HG03520 (cell line): ENCODE data around the gene MAP3K4.
A peak's percentile ranks its signal among the peaks of the same experiment; 100 is the strongest.

Source experiments
- ATAC-seq: cut with Tn5 transposase; IDR thresholded peaks from one replicate; pipeline ENCODE4 v1.9.1; 2021; ENCODE audit warnings: mild to moderate bottlenecking, moderate library complexity; ENCODE audit not compliant: unreplicated experiment

Gene MAP3K4

DNA sequence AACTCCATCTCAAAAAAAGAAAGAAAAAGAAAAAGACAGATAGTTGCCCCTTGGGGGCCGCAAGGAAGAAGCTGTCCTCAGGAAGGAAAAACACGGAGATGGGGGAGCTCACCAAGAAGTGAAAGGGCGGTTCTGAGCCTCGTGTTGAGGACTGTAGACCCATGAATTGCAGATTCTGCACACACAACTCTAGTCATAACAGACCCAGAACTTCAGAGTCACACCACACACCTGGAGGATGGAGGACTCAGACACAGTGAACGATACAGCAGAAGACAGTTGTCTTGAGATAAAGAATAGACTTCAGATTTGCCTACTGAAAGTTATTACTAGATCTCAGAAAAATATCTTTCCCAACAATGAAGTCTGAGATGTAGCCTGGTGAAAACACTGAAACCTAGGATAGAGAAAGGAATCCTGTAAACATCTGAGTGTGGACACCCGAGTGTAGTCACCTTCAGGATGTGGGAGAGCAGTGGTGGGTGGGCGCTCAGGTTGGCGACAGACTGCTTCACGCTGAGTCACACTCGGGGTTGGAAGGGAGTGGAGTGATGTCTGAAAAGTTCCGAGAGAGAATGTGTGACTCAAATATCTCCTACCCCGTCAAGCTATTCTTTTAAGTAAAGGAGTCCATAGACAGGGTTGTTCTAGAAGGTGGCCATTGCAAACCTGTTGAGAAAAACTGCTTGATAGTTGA is 88.1 kb downstream of the MAP3K4 start:
- ATAC-seq: no peak

GRCh38 chr6:161080263-161080970 is 88.8 kb downstream of the MAP3K4 start:
- ATAC-seq: no peak

- ATAC-seq: no peak
These were observed 90.6 kb downstream of the MAP3K4 start for GRCh38 chr6:161082215-161082614.

- no peak for ATAC-seq
These were observed 93.7 kb downstream of the MAP3K4 start for GRCh38 chr6:161085246-161085645.

GRCh38 chr6:161088676-161089328 is 97.2 kb downstream of the MAP3K4 start:
- no peak for ATAC-seq

GRCh38 chr6:161091151-161091550 is 99.6 kb downstream of the MAP3K4 start:
- no peak for ATAC-seq

- no peak for ATAC-seq
These were observed 100.6 kb downstream of the MAP3K4 start for GRCh38 chr6:161091972-161092701.

GRCh38 chr6:161094955-161095354 is 103.4 kb downstream of the MAP3K4 start:
- ATAC-seq: no peak

GRCh38 chr6:161095916-161096315 is 104.3 kb downstream of the MAP3K4 start:
- no peak for ATAC-seq

GRCh38 chr6:161100072-161100471 is 108.5 kb downstream of the MAP3K4 start:
- ATAC-seq: no peak

DNA sequence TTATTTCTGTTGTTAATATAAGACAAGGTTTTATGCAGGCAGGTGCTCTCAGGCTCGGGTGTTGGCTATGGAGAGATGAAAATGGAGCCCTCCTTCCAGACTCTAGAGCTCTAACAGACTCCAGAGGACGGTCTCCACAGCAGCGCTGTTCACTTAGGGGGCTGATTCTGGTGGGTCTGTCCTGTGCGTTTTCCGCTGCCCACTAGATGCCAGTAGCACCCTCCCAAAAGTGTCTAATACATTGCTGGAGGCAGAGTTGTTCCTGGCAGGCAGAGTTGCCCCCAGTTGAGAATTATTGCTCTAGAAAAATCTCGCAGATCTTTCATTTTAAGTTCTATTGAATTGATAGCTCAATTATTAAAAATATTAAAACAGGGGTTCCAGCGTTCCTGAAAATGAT is 109.9 kb downstream of the MAP3K4 start:
- ATAC-seq: no peak

DNA sequence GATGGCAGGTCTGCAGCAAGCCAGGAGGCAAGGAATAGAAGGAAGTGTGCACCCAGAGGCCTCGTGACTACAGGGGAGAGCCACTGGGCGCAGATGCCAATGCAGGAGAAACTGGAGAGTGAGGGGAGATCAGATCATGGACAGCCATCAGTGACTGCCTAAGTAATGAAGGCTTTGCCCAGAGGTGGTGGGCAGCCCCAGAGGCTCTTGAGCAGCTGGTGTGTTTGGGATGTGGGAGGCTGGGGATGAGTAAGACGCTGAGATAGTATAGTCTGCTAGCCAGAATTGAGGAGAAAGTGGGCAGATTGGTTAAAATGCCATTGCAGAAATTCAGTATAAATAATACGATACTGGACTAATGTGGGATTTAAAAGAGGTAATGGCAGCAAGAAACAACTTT is 111.9 kb downstream of the MAP3K4 start:
- no peak for ATAC-seq

DNA sequence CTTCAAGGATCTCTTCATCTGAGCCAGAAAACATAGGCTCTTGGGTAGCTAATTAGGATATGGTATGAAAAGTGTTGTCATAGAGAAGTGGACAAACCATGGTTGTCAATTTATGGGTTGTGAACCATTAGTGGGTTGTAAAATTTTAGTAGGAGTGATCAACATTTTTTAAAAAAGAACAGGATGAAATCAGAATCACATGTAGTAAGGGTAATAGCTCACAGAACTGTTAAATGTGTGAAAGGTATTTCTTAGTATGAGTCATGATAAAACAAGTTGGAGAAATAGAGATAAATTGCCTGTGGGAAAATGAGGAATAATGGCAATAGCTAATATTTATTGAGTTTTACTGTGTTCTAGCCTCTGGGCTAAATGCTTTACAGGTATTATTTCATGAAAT is 113.4 kb downstream of the MAP3K4 start:
- no peak for ATAC-seq

GRCh38 chr6:161105408-161105807 is 113.8 kb downstream of the MAP3K4 start:
- no peak for ATAC-seq

DNA sequence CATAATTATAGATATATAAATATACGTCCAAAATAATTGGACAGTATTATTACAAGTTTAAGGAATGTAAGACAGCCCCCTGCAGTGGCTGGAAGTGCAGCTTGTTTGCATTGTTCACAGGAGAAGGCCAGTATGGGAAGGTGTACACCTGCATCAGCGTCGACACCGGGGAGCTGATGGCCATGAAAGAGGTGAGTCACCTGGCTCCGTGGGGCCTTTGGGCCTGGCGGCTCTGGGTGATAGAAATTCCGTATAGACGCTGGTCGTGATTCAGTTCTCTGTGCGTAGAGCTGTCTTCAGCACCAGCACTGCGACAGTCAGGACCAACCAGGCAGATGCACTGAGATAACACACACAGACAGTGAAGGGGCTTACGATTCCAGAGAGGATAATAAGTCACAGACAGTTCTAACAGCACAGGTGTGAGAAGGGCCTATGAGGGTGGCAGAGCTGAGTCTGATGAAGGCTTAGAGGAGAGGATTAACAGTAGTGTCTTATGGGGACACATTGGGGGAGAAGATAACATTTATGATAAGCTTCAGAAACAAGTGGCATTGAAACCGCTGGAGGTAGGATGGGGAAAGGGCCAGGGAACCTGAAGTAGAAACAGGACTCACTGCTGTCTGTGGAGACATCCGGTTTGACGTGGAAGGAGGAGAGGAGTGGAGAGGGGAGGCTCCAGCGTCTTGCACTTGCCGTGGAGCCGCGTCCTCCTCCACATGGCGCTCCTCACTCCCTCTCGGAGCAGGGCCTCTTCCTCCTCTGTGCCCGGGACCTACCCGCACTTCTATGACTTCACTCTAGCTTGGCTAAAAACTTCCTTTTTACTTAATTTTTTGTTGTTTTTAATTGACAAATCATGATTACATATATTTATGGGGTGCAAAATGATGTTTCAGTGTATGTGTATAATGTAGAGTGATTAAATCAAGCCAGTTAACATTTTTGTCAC is 116.5 kb downstream of the MAP3K4 start:
- ATAC-seq: no peak

- no peak for ATAC-seq
These were observed 117.3 kb downstream of the MAP3K4 start for GRCh38 chr6:161108916-161109315.

- ATAC-seq: no peak
These were observed 117.8 kb downstream of the MAP3K4 start for GRCh38 chr6:161109366-161109765.

GRCh38 chr6:161110028-161110779 is 118.6 kb downstream of the MAP3K4 start:
- no peak for ATAC-seq

DNA sequence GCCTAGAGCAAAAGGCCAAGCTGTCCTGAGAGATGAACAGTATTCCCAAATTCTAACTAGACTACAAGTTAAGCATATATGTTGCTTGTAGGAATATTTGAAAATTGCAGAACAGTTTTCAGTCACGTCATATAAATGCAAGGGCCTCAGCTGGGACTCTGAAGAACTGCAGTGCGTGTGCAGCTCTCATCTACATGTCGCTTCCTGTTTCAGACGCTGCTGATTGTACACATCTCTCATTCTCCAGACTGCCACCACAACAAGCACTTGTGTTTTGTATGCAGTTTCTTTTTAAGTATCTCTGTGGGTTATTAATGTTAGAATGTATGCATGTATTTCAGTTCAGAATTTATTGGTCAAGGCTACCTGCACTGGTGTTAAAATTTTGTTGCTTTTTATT is 119.7 kb downstream of the MAP3K4 start:
- no peak for ATAC-seq

DNA sequence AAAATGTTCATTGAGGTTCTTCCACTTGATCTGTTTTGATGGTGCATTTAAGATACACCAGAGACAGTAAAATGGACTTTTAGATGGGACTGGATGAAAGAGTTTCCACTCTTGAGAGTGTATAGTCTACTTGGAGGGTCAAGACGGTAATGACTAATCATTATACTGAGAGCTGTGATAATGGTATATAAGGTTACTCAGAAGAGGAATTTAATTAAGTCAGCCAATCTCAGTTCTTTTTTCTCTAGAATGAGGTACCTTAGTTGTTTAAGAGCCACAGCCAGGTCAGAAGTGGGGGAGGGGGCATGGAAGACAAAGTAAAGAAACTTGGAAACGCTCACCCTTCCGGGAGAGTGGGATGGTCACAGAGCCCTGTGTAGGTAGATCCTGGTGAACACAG is 123.9 kb downstream of the MAP3K4 start:
- peak; percentile 56 for ATAC-seq
